ENCODE results near the gene SENP7.

Gene SENP7

GRCh38 chr3:101362406-101362805 lies 150.6 kb downstream of the SENP7 start:
- TF ChIP-seq Cebpa-rat (IDR thresholded peaks at IDR 0.05) = no peak
- Histone ChIP-seq H3K27ac (no peak overlapping the region), H4K20me1 (no peaks in the 10 kb centered on the region), H3K27me3 (no peaks in the 10 kb centered on the region), H3K4me1 (no peaks in the 10 kb centered on the region), H3K36me3 (peaks cover 39% of the 10 kb centered on the region), H3K4me3 (no peak overlapping the region), H3K9me3 (peaks cover 14% of the 10 kb centered on the region), H3K9ac (no peak overlapping the region), H3K4me2 (no peak overlapping the region)

DNA sequence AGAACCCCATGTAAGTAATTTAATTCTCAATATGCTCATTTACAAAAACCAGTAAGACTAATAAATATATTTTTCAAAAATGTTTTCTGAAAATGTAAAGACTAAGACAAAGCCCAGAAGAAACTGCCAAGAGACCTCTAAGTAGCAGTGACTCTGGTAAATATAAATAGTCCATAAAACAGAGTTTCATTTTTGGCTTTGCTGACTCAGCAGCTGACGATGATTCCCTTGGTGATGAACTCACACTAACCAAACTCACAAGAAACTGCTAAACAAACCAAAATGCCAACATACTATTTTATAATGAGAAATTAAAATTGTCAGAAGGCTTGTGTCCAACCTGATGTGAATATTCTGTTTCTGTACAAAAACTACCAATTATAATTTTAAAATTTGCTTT lies 161.2 kb downstream of the SENP7 start:
- no peak for TF ChIP-seq Cebpa-rat (IDR thresholded peaks at IDR 0.05)
- no peak overlapping the region for H3K27ac ChIP-seq
- H3K4me2 ChIP-seq = no peak overlapping the region
- no peak overlapping the region for H3K9ac ChIP-seq
- no peaks in the 10 kb centered on the region for H4K20me1 ChIP-seq
- no peaks in the 10 kb centered on the region for H3K27me3 ChIP-seq
- no peaks in the 10 kb centered on the region for H3K9me3 ChIP-seq
- H3K4me3 ChIP-seq = no peak overlapping the region
- H3K36me3 ChIP-seq = peaks cover 15% of the 10 kb centered on the region; the same call in 1 of the 2 replicates
- H3K4me1 ChIP-seq = no peaks in the 10 kb centered on the region

GRCh38 chr3:101340591-101340990 lies 172.4 kb downstream of the SENP7 start:
- no peaks in the 10 kb centered on the region for H3K4me1 ChIP-seq
- H3K4me3 ChIP-seq = no peak overlapping the region
- H3K4me2 ChIP-seq = no peak overlapping the region
- H4K20me1 ChIP-seq = no peaks in the 10 kb centered on the region
- no peak overlapping the region for H3K27ac ChIP-seq
- H3K36me3 ChIP-seq = peaks cover 26% of the 10 kb centered on the region
- no peak overlapping the region for H3K9ac ChIP-seq
- TF ChIP-seq Cebpa-rat (IDR thresholded peaks at IDR 0.05) = no peak
- H3K27me3 ChIP-seq = no peaks in the 10 kb centered on the region
- no peaks in the 10 kb centered on the region for H3K9me3 ChIP-seq

DNA sequence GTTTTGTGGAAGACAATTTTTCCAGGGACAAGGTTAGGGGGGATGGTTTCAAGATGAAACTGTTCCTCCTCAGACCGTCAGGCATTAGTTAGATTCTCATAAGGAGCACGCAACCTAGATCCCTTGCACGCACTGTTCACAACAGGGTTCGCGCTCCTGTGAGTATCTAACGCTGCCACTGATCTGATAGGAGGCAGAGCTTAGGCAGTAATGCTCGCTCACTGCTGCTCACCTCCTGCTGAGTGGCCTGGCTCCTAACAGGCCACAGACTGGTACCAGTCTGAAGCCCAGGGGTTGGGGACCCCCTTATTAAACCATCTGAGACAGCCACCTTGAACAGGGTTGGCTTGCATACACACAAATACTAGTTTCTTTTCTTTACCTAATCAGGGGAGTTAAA lies 179.1 kb downstream of the SENP7 start:
- Histone ChIP-seq H3K9ac (no peak overlapping the region), H3K36me3 (peaks cover 14% of the 10 kb centered on the region; the same call in 1 of the 2 replicates), H3K4me1 (no peaks in the 10 kb centered on the region), H3K4me2 (no peak overlapping the region), H3K27me3 (no peaks in the 10 kb centered on the region), H3K9me3 (no peaks in the 10 kb centered on the region), H4K20me1 (no peaks in the 10 kb centered on the region), H3K27ac (no peak overlapping the region), H3K4me3 (no peak overlapping the region)
- no peak for TF ChIP-seq Cebpa-rat (IDR thresholded peaks at IDR 0.05)

DNA sequence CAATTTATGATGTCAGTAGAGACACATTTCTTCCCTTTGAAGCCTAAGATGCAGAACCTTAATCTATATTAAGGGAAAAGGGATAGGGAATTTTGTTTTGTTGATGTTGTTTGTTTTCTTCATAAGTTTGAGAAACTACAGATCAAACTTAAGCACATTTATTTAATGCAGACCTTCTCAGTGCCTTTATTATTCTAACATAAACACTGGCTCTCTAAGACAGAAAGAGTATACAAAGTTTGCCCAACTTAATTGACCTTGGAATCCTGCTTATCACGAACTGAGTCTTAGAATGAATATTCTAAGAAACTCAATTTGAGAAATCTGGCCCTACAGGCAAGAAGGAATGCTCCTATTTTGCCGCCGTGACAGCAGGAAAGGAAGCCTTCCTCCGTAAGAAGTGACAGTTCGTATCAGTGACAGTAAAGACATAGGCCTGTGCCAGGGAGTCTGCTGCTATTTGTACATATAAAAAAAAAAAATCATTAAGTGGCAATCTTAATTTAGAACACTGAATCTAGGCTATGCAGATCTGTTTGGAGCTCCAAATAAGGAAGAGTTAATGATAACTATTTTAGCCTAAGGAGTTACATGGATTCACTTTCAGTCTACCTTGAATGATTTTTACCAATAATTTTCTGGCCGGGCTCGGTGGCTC lies 183.9 kb downstream of the SENP7 start:
- no peaks in the 10 kb centered on the region for H4K20me1 ChIP-seq
- no peak for TF ChIP-seq Cebpa-rat (IDR thresholded peaks at IDR 0.05)
- no peaks in the 10 kb centered on the region for H3K9me3 ChIP-seq
- H3K36me3 ChIP-seq = peaks cover 11% of the 10 kb centered on the region
- no peak overlapping the region for H3K4me3 ChIP-seq
- H3K4me1 ChIP-seq = no peaks in the 10 kb centered on the region
- no peak overlapping the region for H3K9ac ChIP-seq
- H3K27ac ChIP-seq = no peak overlapping the region
- no peak overlapping the region for H3K4me2 ChIP-seq
- H3K27me3 ChIP-seq = no peaks in the 10 kb centered on the region

GRCh38 chr3:101325393-101326134 lies 187.4 kb downstream of the SENP7 start:
- H3K27ac ChIP-seq = no peak overlapping the region
- H3K4me1 ChIP-seq = no peaks in the 10 kb centered on the region
- no peak for TF ChIP-seq Cebpa-rat (IDR thresholded peaks at IDR 0.05)
- H3K4me2 ChIP-seq = no peak overlapping the region
- H3K4me3 ChIP-seq = no peak overlapping the region
- H3K9me3 ChIP-seq = no peaks in the 10 kb centered on the region
- H4K20me1 ChIP-seq = no peaks in the 10 kb centered on the region
- no peak overlapping the region for H3K9ac ChIP-seq
- H3K27me3 ChIP-seq = no peaks in the 10 kb centered on the region
- peaks cover 11% of the 10 kb centered on the region for H3K36me3 ChIP-seq

- no peak within 1 kb of the TSS for H3K4me3 ChIP-seq
- H3K9ac ChIP-seq = no peak within 1 kb of the TSS
- H3K9me3 ChIP-seq = no peaks in the 10 kb centered on the region
- TF ChIP-seq Cebpa-rat (IDR thresholded peaks at IDR 0.05) = no peak
- H3K27me3 ChIP-seq = no peaks in the 10 kb centered on the region
- H4K20me1 ChIP-seq = no peaks in the 10 kb centered on the region
- H3K4me1 ChIP-seq = no peaks in the 10 kb centered on the region
- H3K4me2 ChIP-seq = no peak within 1 kb of the TSS
- H3K36me3 ChIP-seq = no peaks in the 10 kb centered on the region
- no peak within 1 kb of the TSS for H3K27ac ChIP-seq
Observed at GRCh38 chr3:101320475-101320874, 192.5 kb downstream of the SENP7 start, which contains the start of gene IMPG2. IMPG2 (minus strand) TSS chr3:101320575; CDS start chr3:101320372, 203 bp downstream.

DNA sequence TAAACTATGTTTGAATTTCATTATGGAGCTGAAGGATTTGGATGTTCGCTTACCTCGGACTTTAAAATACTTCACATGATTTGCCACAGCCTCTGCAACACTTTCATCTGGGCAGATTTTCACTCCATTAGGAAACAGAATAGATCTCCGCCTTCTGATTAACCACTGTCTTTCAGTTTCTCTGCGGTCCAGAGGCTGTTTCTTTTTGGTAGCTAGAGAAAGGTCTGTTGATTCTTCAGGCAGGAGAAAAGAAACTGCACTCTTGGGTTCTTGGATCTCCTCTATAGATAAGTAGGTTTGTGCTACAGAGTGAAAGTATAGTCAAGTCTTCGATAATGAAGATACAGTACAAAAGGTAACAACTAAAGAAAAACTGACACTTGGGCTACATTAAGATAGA lies 193.5 kb downstream of the SENP7 start:
- Histone ChIP-seq H3K36me3 (no peaks in the 10 kb centered on the region), H3K27ac (no peak overlapping the region), H3K4me3 (no peak overlapping the region), H3K27me3 (no peaks in the 10 kb centered on the region), H3K4me2 (no peak overlapping the region), H3K4me1 (no peaks in the 10 kb centered on the region), H4K20me1 (no peaks in the 10 kb centered on the region), H3K9ac (no peak overlapping the region), H3K9me3 (no peaks in the 10 kb centered on the region)
- TF ChIP-seq Cebpa-rat (IDR thresholded peaks at IDR 0.05) = no peak

DNA sequence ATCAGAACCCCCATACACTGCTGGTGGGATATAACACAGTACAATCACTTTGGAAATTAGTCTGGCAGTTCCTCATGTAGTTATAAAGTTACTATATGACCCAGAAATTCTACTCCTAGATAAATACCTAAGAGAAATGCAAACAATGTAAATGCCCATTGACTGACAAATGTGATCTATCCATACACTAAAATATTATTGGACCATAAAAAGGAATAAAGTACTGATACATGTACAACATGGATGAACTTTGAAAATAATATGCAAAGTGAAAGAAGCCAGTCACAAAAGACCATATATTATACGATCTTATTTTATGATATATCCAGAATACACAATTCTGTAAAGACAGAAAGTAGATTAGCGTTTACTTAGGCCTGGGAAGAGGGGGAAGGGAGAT lies 200.5 kb downstream of the SENP7 start:
- no peak overlapping the region for H3K9ac ChIP-seq
- H3K4me1 ChIP-seq = no peaks in the 10 kb centered on the region
- no peak for TF ChIP-seq Cebpa-rat (IDR thresholded peaks at IDR 0.05)
- no peaks in the 10 kb centered on the region for H3K27me3 ChIP-seq
- no peaks in the 10 kb centered on the region for H4K20me1 ChIP-seq
- H3K4me3 ChIP-seq = no peak overlapping the region
- H3K27ac ChIP-seq = no peak overlapping the region
- H3K9me3 ChIP-seq = peaks cover 22% of the 10 kb centered on the region
- H3K36me3 ChIP-seq = peaks cover under 1% of the 10 kb centered on the region; the same call in 1 of the 2 replicates
- no peak overlapping the region for H3K4me2 ChIP-seq

DNA sequence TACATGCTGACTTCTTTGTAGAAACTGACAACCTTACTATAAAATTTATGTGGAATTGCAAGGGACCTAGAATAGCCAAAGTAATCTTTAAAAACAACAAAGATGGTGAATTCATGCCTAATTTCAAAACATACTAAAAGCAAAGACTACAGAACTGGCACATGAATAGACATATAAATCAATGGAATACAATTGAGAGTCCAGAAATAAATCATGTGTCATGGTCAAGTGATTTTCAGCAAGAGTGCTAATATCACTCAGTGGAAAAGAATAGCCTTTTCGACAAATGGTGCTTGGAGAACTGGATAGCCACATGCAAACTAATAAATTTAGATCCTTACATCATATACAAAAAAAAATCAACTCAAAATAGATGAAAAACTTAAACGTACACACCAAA lies 201.3 kb downstream of the SENP7 start:
- H3K4me2 ChIP-seq = no peak overlapping the region
- H3K27me3 ChIP-seq = no peaks in the 10 kb centered on the region
- H3K9ac ChIP-seq = no peak overlapping the region
- H3K4me3 ChIP-seq = no peak overlapping the region
- H3K27ac ChIP-seq = no peak overlapping the region
- TF ChIP-seq Cebpa-rat (IDR thresholded peaks at IDR 0.05) = no peak
- H4K20me1 ChIP-seq = no peaks in the 10 kb centered on the region
- H3K9me3 ChIP-seq = peaks cover 28% of the 10 kb centered on the region
- peaks cover 4% of the 10 kb centered on the region; the same call in 1 of the 2 replicates for H3K36me3 ChIP-seq
- H3K4me1 ChIP-seq = no peaks in the 10 kb centered on the region

Measured in BLaER1 (cell line).